Inferior parietal cortex (tissue), 1 donor: ENCODE data around the gene COL5A2.
A peak's percentile ranks its signal among the peaks of the same experiment; 100 is the strongest.

Experiments used
- DNase-seq: peaks from one replicate; pipeline ENCODE4 v3.0.0-alpha.2; 2016; ENCODE audit errors: extremely low spot score

COL5A2 gene

DNA sequence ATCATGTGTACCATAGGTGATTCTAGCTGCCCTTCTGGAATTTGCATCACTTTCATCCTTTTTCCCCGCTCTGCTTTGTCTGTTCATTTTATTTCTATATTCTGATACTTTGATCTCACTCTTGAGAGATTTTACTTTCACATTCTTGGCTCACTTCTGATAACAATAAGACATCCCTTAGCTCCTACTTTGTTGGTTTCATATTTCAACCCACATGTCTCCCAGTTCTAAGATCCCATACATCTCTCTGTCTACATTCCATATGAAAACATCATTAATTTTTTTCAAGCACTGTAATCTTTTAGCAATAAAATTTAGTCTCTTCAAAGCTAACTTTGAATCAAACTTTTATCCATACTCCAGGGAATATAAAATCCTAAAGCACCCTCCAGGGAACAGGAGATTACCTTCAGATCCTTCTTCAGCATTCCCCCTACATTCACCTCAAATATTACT, 129.8 kb downstream of the COL5A2 start:
- no peak for DNase-seq

DNA sequence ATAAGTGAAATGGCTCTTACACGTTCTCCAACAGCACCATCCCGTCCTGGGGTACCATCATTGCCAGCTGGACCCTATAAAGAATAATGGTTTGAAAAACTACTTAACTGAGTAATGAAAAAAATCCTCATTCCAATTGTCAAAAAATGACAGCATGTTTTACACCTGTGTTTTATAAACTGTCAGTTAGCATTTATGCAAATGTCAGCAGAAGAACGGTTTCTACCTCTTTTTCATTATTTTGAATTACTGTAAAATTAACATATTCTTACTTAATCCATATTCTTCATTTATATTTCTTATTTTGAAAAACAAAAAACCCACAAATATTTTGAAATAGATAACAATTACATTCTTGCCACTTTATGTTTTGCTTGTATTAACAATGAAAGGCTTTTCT, 131.4 kb downstream of the COL5A2 start:
- DNase-seq = no peak

DNA sequence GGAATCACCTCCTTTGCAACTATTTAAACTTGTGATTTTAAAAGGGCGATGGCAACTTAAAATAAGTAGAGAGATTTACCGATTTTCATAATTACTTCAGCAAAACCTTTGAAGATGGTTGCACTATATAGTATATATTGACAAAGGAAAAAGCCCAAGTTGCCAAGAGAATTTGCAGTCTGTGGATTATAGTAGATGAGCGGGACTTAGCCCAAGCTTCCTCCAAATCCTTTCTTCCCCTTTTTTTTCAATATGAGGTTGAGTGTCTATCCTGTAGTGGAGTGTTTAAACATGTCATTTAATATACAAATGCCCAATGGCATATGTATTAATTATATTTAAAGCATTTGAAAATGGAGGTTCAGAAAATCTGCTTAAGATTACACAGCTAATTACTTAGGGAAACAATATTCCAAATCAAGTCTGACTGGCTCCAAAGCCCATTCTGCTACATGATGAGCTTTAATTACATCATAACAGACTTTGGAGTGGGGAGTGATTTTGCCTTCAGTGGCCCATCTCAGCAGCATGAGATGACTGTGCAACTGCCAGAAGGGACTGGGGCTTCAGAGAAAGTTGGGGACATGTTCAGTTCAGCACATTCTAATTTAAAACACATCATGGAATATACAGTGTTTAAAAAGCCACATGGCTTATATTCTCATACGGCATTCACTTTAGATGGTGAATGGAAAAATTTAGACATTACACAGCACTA, 132.2 kb downstream of the COL5A2 start:
- DNase-seq = no peak

DNA sequence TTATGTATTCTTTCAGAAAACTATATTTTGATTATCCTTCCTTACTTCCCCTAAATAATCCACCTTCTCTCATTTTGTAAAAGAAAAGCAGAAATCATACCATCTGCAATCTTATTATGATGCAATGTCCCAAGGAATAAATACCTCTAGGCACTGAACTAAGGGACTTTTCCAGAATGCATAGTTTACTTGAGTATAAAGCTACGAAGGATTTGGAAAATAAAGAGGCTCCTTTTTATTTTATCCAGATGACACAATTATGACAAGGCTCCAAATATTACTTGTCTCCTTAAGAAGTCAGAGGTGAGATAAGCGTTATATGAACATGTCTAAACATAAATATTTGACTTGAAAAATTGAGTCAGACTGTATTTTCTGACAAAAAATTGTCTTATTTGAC, 133.2 kb downstream of the COL5A2 start:
- no peak for DNase-seq

DNA sequence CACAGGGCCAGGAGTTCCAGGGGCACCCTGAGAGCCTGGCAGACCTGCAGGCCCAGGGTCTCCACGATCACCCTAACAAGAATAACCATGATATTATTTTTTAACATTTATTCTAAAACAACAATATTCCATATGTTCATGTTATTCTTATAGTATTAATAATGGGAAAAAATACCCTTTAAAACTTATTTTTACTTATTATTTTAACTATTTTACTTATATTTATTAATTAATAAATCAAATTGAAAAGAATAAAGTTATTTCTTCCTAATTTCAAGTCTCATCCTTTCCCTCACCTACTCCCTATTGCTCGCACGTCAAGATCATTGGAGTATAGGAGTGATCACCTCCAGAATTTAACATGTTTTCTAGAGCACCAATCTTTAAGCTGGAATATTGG, 133.7 kb downstream of the COL5A2 start:
- DNase-seq = no peak

DNA sequence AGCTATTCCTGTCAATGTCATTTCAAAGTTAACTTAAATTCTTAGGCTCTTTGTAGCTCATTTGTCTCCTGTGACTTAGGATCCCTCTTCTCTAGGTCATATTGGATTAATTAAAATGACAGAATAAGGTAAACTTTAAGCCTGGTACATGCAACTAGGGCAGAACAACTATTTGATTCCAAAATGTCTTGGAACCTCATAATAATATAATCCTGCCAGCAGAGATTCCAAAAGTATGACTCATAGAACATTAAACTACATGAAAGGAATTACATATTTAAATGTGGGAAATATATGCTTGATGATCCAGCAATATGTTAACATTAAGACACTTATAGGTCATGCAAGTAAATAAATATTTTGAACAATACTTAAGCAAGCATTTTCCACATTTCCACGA, 142.0 kb downstream of the COL5A2 start:
- no peak for DNase-seq

DNA sequence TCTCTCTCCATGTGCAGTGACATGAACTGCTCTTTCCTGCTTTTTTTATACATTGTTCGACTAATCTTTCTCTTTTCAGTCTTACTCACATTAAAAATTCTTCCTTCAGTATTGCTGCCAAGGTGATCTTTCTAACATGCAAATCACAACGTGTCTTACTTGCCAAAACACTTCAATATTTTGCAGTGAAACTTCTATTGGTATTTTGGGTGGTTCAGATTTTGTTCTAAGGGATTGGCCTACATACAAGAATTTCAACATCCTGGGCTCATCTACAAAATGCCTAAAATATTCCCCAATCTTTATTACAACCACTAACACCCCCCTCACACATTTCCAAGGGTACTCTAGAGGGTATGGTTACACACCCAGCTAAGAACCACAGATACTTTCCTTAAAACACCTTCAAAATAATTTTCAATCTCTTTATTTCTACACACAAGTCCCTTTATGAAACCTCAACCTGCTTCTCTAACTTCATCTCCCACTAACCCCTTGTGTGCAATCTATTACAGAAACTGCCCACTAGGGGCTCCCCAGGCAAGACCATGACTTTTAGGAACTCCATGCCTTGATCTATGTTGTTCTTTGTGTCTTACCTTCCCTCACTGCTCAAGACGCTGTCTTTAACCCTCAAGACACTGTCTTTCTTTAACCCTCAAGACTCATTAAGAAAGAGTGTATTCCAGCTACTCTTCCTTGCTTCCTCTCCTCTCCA, 154.5 kb downstream of the COL5A2 start:
- DNase-seq = peak; percentile 44

DNA sequence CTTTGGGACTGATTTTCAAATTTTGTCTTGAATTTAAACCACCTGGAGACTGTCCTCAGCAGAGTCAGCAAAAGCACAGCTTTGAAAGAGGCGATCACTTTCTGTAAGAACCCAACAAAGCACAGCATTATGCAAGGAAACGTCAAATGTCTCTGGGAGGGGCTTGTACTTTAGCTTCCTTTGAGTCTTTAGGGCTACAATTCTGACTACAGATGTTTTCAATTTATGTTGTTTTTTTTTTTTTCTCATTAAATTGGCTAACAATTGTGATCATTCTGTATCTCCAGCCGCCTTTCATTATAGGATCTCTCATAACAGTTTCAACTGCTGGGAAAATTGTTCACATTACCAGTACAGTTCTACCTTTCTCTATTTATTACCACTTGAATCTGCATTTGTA, 157.1 kb downstream of the COL5A2 start:
- DNase-seq = no peak

DNA sequence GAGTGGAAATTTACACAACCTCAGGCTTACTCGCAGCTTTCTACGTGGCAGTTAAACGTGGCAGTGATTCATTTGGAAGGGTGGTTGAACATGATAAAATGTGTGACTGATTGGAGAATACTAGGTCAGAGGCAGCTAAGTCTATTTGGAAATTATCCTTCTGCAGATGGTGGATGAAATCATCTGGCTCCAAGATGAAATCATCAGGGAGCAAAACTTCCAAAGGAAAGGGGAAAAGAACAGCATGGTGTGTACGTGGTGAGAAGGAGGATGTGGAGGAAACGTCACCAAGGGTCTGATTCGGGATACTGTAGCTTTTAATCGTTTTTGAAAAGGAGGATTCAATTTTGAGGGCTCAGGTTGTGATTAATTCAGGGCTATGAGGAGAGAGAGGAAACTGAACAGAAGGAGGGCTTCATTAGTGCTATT, 157.5 kb downstream of the COL5A2 start:
- DNase-seq = no peak

DNA sequence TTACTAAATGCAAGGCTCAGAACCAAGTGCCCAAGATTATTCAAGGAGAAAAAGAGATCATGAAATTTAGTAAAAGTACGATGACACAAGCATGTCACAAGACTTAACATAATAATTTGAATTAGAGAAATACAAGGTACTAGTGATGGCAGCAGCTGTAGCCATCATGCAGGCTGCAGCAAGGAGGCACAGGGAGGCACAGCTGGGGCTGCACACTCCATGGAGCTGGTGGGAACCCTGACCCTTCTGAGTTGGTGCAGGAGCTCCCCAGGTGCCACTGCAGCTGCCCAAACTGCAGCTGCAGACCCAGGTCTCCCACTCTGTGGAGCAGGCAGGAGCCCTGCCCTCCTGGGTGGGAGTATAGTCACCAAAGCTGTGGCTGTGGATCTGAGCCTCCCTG, 159.4 kb downstream of the COL5A2 start:
- DNase-seq = no peak

DNA sequence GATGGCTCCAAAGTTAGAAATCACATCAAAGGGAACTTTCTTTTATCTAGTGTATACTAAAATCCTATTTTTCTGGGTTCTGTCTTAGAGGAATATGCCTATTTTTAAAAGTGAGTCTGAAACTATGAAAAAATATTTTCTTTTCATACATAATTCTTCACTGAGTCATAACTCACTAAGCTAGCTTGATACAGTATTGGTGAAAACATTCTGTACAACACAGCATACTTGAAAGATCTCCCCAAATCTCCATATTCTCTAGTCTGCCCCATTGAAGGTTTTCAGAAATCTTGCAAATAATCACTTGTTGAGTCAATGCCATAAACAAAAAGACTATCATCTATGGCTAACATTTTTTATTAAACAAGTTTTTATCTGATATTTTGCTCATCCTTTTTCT, 160.9 kb downstream of the COL5A2 start:
- no peak for DNase-seq

DNA sequence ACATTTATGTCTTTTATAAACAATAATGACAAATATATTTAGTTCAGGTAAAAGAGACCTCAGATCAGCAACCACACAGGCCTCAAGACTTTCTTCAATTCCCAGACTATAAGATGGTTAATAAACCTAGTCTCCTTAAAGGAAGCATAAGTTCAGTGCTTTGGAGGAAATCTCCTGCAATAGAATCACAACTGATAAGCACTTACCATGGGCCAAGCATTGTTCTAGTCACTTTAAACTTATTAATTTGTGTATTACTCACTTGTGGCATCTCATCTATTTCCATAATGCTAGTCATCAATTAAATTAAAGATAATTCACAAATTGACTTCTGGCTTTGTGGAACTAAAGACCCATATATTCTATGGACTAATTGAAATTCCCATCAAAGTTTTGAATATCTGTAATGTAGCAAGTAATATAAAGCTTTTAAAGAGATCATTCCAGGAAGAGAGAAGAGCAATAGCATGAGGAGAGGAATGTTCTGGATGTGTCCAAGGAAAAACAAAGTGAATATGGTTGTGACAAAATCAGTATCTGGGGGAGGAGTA, 163.2 kb downstream of the COL5A2 start:
- no peak for DNase-seq

DNA sequence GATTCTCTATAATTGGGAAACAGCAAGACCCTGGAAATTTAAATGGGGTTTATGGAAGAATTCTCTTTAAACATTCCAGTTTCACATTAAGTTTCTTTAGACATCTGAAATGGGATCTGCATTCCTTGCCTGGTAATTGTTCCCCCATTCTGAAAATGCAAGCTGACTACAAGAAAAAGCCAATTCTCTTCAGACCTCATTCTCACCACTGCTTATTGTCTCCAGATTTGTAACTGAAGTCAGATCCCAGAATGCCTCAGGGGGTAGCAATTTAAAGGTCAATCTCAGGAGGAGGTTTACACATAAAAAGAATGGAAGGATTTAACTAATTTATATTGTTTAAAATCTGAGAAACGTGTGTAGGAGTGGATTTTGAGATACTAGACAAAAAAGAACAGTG, 164.2 kb downstream of the COL5A2 start:
- no peak for DNase-seq

DNA sequence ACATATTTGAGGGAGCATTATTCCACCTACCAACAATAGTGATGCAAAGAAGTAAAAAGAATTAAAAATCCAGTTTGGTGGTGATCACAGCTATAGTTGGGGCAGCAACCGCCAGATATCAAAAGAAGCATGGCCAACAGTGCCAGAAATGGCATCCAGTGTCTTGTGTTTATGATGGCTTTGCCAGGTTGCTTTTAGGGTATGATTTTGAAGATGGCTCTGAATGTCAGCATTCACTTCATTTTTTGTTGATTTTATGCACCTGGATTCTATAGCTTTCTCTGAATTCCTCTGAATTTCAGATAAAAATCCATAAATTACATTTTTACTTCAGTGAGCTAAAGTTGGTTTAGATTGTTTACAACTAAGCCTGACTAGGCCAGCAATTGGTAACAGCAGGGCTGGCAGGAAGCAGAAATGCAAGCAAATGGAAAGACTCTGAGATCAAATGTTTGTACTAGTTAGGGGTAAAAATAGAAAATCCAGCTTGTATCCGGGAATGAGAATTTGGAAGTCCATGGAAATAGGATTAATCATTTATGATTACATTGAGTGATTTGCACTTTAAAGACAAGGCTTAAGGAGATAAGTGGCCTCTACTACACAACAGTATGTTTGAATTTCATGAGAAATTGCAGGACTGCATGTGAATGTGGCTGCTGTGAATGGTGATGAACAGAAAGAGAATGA, 165.0 kb downstream of the COL5A2 start:
- DNase-seq = no peak

DNA sequence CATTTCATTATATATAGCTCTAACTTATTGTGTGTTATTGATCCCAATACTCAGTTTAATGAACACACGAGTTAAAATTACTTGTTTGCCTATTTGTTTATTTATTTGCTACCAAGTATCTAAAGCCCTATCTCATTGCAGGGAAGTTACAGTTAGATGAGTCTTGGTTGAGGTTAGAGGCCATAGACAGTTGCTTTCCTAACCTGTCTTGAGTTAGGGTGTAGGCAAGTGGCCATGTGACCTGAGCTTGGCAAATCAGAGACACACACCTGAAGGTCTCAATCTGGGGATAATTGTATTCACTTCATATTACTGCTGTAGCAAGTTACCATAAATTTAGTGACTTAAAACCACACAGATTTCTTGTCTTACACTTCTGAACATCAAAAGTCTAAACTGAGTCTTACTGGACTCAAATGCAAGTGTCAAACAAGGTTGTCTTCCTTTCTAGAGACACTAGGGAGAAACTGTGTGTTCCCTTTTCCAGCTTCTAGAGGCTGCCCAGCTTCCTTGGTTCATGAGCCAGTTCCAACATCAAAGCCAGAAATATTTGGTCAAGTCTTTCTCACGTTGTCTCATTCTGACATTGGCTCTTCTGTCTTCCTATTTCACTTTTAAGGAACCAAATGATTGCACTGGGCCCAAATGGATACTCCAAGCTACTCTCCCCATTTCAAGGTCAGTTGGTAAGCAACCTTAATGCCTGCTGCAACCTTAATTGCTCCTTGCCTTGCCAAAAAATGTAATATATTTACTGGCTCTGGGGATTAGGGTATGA, 165.7 kb downstream of the COL5A2 start:
- no peak for DNase-seq

DNA sequence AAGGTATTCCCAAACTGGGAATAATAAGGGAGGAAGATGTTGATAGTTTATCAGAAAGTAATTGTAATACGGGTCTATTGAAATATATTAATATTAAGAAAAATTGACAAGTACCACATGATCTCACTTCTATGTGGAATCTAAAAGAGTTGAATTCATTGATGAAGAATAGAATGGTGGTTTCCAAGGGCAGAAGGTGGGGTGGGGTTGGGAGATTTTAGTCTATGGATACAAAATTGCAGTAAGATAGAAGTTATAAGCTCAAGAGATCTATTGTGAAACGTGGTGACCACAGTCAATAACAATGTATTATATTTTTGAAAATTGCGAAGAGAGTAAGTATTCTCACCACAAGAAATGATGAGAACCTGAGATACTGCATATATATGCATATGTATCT, 166.5 kb downstream of the COL5A2 start:
- DNase-seq = no peak

DNA sequence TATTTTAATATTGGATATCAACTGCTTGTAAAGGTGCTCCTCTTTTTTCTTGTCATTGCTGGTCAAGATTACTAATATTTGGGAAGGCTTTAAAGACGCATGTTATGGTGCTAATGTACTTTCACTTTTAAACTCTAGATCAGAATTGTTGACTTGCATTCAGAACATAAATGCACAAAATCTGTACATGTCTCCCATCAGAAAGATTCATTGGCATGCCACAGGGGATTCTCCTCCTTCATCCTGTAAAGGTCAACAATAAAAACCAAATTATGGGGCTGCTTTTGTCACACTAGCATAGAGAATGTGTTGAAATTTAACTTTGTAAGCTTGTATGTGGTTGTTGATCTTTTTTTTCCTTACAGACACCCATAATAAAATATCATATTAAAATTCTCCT, 167.2 kb downstream of the COL5A2 start:
- no peak for DNase-seq

DNA sequence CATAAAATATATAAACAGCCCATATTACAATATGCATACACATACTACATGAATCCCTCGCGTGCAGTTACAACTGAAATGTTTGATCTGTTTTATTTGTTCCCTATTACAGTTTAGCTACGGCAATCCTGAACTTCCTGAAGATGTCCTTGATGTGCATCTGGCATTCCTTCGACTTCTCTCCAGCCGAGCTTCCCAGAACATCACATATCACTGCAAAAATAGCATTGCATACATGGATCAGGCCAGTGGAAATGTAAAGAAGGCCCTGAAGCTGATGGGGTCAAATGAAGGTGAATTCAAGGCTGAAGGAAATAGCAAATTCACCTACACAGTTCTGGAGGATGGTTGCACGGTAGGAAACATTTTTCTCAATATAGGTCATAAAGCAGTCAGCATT, 169.0 kb downstream of the COL5A2 start:
- DNase-seq = no peak

DNA sequence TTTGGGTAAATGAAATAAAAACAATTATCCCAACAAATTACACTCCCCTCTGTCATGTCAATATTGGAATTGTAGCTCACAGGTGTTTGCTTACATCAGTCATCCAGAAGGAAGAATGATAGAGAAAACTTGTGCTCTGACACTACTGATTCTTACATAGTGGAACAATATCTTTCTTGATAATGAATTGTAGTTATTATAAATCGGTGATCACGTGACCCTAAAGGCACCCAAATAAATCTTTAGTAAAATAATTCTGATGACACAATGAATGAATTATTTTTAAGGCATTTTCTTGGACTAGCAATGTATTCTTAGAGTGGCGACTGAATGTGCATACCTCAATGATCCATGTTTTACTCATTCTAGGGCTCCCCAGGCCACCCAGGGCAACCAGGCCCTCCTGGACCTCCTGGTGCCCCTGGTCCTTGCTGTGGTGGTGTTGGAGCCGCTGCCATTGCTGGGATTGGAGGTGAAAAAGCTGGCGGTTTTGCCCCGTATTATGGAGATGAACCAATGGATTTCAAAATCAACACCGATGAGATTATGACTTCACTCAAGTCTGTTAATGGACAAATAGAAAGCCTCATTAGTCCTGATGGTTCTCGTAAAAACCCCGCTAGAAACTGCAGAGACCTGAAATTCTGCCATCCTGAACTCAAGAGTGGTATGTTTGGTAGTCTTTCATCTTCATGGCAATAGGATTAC, 170.9 kb downstream of the COL5A2 start:
- DNase-seq = no peak

DNA sequence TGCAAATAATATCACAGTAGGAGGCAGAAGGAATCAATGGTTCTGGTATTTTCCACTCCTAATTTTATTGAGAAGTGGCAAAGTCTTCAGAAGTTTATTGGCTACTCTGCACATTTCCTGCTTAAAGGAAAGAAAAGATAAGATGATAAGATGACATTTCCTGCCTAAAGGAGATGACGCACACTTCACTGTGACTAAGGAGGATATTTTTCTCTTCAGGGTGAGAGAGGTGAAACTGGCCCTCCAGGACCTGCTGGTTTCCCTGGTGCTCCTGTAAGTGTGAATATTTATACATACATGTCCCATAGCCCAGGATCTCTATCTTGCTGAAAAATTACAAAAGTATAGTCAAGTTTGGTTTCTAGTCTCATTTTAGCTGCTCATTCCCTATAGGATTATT, 177.5 kb downstream of the COL5A2 start:
- DNase-seq = no peak

DNA sequence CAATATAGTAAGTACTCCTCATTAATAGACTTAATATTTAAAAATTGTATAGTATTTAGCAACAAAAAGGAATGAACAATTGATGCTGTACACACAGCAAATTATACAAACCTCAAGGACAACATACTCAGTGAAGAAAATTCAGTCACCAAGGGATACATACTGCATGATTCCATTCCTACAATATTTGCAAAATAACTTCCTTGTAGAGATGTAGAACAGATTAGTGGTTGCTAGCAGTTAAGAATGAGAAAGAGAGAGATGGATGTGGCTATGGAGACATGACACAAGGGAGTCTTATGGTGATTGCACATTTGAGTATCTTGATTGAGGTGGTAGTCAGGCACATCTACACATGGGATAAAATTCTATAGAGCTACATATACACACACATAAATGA, 179.3 kb downstream of the COL5A2 start:
- no peak for DNase-seq
